ENCODE measurements around the gene CES2. TPM values are rescaled to one million over a fixed set of nuclear protein-coding genes. Genes with fewer than 3 reads are reported as not detected.
"Not testable (repeated sequence)": the region's sequence is repeated elsewhere in the genome, so short reads cannot be mapped to it uniquely, and the experiment has no call there.

Gene CES2
- polyA plus RNA-seq, 4 donors: 39.8 to 47.0 (median 42.7) TPM

DNA sequence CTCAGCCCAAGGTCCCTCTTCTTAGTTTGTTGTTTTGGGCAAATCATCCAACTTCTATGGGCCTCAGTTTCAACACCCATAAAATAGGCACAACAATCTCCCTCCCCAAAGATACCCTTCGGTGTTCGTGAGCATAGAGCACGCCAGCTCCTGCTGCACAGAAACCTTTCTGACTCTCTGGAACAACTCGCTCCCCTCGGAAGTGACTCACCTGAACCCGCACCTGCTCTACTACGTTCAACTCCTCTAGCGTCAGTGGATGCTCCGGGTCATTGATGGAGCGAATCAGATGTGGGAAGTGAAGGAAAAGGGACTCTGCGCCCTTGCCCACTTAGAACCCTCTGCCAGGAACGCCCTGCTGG, 1.6 kb upstream of the CES2 start:
- DNase-seq (ENCODE audit: low read depth in 4 of 4, low spot score in 3 of 4): no peak

DNA sequence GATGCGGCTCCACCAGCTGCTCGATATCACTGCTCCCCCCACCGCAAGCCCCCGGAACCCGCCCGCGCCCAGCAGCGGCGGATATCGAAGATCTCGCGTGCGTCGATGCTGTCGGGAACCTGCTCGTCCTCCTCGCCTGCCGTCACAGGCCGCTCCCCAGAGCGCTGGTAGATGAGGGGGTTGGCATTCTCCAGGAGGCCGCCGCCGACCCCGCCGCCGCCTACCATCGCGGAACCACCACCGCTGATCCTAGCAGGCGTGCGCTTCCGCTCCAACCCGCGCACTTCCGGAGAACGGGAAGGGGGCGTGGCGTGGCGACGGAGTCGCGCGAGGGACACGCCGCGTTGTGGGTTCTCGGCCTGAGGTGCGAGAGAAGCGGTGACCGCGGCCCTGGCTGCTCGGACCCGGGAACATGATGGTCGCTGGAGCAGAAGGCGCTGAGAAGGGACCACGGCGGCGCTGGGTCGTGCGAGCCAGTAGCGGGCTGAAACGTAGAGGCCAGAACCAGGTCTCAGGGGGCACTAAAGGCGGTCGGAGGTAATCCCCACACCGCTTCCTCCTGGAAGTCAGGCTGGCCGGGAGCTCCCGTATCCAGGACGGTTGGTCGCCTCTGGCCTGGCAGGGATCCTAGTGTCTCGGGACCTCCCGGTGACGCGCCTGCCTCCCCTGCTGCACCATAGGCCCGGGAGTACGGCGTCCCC, 1.0 kb upstream of the CES2 start, which contains the start of gene CIAO2B:
Gene CIAO2B, minus strand, starts transcription at position 265 of the 701 bp plus-strand sequence. Its CDS starts 38 bp downstream, at position 227.
- DNase-seq (ENCODE audit: low read depth in 4 of 4, low spot score in 3 of 4): peak; percentile 73 to 84 (median 77)

DNA sequence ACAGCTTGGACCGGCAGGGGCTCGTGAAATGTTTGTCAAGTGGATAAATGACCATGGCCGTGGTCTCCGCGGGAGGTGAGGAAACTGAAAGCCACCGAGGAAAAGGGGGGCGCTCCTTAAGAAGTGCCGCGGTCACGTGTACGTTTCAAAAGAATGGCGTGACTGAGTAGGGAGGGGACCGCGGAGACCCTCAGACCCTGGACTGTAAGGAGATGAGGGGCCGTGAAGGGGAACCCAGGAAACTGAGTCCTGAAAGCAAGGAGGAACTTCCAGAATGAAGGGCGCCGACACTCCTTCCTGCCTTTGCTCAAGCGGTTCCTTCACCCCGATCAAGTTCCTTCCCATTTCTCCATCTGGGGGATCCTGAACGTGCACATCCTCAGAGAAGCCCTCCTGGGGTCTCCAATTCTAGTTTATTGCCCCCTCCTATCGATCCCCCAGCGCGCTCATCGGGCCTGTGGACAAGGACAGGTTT, 440 bp upstream of the CES2 start:
- DNase-seq (ENCODE audit: low read depth in 4 of 4, low spot score in 3 of 4): not testable (repeated sequence)

DNA sequence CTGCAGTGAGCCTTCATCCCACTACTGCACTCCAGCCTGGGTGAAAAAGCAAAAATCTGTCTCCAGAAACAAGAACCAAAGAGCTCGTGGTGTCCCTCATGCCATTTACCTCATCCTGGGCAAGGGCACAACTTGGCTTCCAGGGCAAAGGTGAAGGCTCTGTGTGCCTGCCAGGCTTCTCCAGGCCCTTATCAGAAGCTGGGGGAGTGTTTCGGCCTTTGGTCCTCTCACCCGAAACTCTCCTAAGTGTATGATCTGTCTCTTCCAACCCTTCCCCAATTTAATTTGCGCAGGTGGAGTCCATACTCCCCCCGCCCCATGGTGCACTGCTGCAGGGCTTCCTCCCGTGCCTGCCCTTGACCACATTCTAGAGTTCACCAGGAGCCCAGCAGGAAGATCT, 1.1 kb downstream of the CES2 start:
- no peak for DNase-seq (ENCODE audit: low read depth in 4 of 4, low spot score in 3 of 4)

DNA sequence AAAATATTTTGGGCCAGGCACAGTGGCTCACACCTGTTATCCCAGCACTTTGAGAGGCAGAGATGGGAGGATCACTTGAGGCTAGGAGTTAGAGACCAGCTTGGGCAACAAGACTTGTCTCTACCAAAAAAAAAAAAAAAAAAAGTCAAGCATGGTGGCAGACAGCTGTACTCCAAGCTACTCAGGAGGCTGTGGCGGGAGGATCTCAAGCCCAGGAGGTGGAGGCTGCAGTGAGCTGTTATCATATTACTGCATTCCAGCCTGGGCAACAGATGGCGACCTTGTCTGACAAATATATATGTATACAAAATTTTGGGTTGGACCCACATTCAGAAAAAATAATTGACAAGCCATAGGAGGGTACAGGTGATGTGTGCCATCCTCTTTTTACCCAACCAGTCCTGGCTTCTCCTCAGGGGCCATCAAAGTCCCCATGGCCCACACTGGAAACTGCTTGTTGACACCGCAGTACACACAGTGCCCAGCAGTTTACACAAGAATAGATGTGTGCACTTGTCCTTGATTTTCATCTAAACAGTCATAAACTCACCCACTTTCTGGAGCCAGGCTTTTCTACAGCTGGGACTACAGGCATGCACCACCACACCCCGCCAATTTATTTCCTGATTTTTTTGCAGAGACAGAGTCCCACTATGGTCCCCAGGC, 1.7 kb downstream of the CES2 start:
- DNase-seq (ENCODE audit: low read depth in 4 of 4, low spot score in 3 of 4): no peak

DNA sequence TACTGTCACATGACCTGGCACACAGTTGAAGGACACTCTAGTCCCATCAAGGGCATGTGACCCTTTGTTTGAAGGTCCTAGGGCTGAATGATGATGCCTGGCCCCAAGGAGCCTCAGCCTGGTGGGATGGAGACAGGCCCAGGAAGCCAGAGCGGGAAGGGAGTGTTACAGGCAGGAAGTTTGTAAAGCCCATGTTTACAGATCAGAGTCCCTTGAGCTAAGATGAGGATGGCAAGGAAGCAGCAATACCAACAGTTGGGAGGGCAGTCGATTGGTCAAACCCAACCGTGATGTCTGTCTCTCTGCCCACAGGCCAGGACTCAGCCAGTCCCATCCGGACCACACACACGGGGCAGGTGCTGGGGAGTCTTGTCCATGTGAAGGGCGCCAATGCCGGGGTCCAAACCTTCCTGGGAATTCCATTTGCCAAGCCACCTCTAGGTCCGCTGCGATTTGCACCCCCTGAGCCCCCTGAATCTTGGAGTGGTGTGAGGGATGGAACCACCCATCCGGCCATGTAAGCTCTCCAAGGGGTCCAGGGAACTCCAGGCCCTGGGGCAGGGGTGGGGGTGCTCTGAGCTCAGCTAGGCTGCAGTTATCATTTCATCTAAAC, 2.5 kb downstream of the CES2 start:
- DNase-seq (ENCODE audit: low read depth in 4 of 4, low spot score in 3 of 4): no peak

DNA sequence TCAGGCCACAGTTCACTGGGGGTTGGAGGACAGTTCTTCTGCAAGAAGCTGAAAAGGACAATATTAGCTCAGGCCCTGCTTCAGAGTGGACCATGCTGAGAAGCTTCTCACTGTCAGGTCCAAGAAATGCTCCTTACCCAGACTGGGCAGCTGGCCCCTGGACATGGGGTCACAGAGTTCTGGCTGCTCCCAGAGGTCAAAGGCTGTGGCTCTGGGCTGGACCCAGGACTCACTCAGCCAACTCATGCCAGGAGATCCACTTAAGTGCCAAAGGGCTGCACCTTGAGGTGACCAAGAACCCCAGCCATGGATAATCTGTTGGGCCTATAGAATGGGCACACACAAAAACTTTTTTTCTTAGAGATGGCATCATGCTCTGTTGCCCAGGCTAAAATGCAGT, 4.0 kb downstream of the CES2 start:
- DNase-seq (ENCODE audit: low read depth in 4 of 4, low spot score in 3 of 4): no peak

DNA sequence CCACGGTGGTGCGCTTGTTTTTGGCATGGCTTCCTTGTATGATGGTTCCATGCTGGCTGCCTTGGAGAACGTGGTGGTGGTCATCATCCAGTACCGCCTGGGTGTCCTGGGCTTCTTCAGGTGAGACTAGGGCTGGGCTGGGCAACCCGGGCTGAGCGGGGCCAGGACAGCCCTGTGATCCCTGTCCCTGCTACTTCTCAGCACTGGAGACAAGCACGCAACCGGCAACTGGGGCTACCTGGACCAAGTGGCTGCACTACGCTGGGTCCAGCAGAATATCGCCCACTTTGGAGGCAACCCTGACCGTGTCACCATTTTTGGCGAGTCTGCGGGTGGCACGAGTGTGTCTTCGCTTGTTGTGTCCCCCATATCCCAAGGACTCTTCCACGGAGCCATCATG, 4.9 kb downstream of the CES2 start:
- DNase-seq (ENCODE audit: low read depth in 4 of 4, low spot score in 3 of 4): no peak

DNA sequence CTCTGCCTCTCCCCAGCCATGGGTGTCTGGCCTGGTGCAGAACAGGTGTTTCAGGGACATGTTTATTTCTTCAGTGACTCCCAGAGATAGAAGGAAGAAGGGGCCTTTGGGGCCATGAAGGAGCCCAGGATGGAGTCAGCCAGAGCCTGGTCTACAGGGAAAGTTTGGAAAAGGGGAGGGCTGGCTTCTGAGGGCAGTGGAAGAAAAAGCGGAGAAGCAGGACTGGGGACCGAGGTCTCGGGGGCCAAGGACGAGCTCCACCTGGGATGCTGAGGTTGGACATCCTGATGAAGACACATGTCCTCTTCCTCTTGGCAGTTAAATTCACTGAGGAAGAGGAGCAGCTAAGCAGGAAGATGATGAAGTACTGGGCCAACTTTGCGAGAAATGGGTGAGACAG, 7.7 kb downstream of the CES2 start:
- DNase-seq (ENCODE audit: low read depth in 4 of 4, low spot score in 3 of 4): no peak

DNA sequence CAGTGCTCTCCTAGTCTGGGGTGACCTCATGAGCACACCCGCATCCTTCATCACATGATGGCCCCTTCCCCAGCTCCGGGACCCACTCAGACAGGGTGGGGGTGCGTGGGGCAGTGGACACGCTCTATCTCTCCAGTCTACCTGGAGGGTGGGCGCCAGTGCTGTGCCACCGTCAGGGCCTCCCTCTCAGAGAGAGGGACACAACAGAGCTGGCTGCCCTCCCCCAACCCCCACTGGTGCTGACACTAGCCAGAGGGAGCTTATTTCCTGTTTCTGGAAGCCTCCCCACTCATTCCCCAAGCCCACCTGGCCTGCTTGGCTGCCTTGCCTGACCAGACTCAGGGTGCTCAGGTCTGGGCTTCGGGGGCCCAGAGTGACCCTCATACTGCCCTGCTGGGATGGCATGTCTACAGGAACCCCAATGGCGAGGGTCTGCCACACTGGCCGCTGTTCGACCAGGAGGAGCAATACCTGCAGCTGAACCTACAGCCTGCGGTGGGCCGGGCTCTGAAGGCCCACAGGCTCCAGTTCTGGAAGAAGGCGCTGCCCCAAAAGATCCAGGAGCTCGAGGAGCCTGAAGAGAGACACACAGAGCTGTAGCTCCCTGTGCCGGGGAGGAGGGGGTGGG, 8.2 kb downstream of the CES2 start:
- no peak for DNase-seq (ENCODE audit: low read depth in 4 of 4, low spot score in 3 of 4)

DNA sequence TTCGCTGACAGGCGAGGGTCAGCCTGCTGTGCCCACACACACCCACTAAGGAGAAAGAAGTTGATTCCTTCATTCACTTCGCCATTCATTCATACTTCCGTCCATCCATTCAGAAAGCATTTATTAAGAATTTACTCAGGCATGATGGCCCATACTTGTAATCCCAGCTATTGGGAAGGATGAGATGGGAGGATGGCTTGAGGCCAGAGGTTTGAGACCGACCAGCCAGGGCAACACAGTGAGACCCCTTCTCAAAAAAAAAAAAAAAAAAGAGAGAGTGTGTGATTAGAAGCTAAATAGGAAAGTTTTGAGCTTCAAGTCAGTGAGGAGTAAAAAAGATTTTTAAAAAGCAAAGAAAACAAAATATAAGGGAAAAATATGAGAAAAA, 8.7 kb downstream of the CES2 start:
- no peak for DNase-seq (ENCODE audit: low read depth in 4 of 4, low spot score in 3 of 4)

DNA sequence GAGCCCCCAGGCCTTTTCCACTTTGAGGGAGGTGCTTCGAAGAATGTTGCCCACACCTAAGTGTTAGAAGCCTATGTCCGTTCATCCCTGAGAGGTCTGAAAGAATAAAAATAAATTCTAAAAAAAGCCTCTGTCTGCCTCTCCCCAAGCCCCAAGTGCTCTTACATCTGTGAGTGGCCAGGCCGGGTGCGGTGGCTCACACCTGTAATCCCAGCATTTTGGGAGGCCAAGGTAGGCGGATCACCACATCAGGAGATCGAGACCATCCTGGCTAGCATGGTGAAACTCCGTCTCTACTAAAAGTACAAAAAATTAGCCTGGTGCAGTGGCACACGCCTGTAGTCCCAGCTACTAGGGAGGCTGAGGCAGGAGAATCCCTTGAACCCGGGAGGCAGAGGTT, 9.7 kb downstream of the CES2 start:
- DNase-seq (ENCODE audit: low read depth in 4 of 4, low spot score in 3 of 4): not testable (repeated sequence)

DNA sequence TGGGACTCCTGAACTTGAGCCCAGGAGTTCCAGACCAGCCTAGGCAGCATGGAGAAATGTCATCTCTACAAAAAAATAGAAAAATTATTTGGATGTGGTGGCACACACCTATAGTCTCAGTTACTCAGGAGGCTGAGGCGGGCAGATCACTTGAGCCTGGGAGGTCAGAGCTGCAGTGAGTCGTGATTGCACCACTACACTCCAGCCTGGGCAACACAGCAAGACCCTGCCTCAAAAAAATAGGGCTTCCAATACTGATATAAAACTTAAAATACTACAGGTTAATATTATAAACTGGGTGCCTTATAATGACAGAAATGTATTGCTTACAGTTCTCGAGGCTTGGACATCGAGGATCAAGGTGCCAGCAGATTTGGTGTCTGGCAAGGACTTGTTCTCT, 10.6 kb downstream of the CES2 start:
- DNase-seq (ENCODE audit: low read depth in 4 of 4, low spot score in 3 of 4): no peak

DNA sequence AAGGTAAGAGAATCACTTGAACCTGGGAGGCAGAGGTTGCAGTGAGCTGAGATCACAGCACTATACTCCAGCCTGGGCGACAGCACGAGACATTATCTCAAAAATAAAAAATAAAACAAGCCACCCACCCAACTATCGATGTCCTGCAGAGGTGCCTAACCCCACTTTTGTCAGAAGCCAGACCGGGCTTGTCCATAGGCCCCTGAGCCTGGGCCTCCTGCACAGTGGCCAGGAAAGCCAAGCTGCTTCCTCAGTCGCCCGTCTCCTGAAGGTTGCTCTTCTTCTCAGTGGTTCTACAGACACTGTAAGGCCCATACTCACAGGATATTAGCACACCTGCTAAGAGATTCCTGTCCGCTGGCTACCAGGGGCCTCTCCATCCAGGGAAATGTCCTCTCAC, 11.2 kb downstream of the CES2 start:
- DNase-seq (ENCODE audit: low read depth in 4 of 4, low spot score in 3 of 4): no peak

DNA sequence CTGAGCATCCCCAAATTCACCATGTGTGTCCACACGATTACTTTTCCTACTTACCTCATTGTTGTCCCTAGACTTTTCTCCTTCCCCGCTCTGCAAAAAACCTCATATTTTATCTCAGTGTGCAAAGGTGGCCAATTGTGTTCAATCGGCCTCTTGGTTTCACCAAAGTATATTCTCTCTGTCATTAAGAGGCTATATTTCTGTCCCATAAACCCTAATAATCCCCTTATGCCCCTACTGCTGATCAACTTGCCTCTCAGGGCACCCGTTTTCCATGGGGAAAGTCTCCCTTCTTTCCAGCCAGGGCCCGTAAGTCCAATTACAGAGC, 11.6 kb downstream of the CES2 start:
- DNase-seq (ENCODE audit: low read depth in 4 of 4, low spot score in 3 of 4): no peak

DNA sequence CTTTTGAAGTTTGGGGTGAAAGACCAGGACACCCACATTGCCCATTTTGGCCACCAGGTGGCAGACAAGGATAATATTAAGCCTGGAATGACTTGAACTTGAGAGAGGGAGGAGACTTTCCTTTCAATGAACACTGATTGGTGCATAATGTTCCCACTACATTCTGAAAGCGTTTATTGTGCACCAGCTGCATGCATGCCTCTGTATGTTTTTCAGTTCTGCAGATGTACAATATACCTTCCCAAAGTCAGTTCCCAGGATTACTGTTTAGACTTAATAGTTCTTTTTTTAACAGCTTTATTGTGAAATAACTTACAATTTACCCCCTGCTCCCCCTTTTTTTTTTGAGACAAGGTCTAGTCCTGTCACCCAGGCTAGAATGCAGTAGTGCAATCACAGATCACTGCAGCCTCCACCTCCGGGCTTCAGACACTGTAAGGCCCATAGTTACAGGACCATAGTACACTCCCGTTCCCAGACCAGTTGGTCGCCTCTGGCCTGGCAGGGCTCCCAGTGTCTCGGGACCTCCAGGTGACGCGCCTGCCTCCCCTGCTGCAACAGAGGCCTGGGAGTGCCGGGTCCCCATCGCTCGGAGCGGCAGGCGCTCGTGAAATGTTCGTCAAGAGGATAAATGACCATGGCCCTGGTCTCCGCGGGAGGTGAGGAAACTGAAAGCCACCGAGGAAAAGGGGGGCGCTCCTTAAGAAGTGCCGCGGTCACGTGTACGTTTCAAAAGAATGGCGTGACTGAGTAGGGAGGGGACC, 12.2 kb downstream of the CES2 start:
- DNase-seq (ENCODE audit: low read depth in 4 of 4, low spot score in 3 of 4): peak; percentile 67 to 76 (median 74)

DNA sequence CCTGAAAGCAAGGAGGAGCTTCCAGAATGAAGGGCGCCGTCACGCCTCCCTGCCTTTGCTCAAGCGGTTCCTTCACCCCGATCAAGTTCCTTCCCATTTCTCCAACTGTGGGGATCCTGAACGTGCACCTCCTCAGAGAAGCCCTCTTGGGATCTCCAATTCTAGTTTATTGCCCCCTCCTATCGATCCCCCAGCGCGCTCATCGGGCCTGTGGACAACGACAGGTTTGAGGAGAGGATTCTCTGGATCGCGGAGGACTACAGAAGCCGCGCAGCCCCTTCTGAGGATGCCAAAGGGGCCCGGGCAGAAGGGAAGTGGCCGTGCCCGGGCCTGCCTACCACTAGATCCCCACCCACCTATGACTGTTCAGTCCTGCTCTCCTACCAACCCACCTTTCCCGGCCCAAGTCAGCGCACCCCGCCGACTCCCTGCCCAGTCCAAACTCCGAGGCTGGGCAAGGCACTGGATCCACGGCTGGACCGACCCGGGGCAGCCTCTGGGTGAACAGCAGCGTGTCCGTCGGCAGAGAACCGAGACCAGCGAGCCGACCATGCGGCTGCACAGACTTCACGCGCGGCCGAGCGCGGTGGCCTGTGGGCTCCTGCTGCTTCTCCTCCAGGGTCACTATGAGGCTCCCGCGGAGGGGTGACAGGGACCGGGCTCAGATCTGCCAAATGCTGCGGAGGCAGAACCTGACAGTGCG, 13.0 kb downstream of the CES2 start:
- no peak for DNase-seq (ENCODE audit: low read depth in 4 of 4, low spot score in 3 of 4)

DNA sequence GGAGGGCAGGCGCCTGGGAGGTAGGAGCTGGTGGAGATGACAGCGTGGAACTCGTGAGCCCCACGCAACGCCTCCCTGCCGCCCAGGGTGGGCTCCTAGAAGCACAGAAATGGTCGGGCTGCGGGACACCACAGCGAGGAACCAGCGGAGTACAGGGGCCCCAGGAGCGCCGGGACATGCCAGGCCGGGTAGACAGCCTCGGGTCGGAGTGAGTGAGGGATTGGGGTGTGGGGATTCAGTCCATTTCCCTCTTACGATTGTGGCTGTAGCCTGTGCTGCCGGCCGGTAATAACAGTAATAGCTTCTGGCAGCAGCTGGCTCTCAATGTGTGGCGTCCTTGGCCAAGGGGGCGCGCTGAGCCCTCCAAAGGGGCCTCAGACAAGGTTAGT, 13.5 kb downstream of the CES2 start:
- DNase-seq (ENCODE audit: low read depth in 4 of 4, low spot score in 3 of 4): no peak

DNA sequence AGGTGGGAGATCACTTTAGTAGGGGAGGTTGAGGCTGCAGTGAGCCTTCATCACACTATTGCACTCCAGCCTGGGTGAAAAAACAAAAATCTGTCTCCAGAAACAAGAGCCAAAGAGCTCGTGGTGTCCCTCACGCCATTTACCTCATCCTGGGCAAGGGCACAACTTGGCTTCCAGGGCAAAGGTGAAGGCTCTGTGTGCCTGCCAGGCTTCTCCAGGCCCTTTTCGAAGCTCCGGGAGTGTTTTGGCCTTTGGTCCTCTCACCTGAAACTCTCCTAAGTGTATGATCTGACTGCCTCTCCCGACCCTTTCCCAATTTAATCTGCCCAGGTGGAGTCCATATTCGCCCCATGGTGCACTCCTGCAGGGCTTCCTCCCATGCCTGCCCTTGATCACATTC, 14.2 kb downstream of the CES2 start:
- DNase-seq (ENCODE audit: low read depth in 4 of 4, low spot score in 3 of 4): no peak

DNA sequence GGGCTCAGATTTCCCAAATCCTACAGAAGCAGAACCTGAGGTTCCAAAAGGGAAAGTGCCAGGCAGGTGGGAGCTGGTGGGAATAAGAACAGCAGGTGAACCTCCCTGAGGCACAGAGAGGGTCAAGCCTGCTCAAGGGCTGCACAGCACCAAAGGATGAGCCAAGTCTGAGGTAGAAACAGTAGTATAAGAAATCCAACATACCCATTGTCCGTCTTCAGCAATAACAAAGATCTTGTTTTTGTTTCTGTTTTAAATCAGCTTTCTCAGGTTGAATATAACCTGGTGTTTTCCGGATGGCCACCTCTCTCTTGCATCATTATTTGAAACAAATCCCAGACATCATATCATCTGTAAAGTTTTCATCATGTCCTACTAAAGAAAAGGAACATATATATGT, 15.1 kb downstream of the CES2 start:
- DNase-seq (ENCODE audit: low read depth in 4 of 4, low spot score in 3 of 4): no peak
